Dendritic cell treated with granulocyte-macrophage colony-stimulating factor and Interleukin-4, amounts not matched to agents 40 ng/mL and 50 ng/mL, for 4 days (primary cell): Measurements from ENCODE around the gene HNRNPH1.
"Not testable (repeated sequence)": the region's sequence is repeated elsewhere in the genome, so short reads cannot be mapped to it uniquely, and the experiment has no call there.

Source experiments
- H3K27ac Mint-ChIP-seq: one replicate; pipeline ENCODE4 v1.8.0; 2022; ENCODE audit warnings: mild to moderate bottlenecking, mixed read lengths
- H3K27me3 Mint-ChIP-seq: one replicate; pipeline ENCODE4 v1.8.0; 2022; ENCODE audit warnings: mild to moderate bottlenecking, mixed read lengths
- H3K36me3 Mint-ChIP-seq: one replicate; pipeline ENCODE4 v1.8.0; 2022; ENCODE audit warnings: low read depth, mixed read lengths
- H3K4me1 Mint-ChIP-seq: one replicate; pipeline ENCODE4 v1.8.0; 2022; ENCODE audit warnings: low read depth, mixed read lengths
- H3K4me3 Mint-ChIP-seq: one replicate; pipeline ENCODE4 v1.8.0; 2022; ENCODE audit warnings: mild to moderate bottlenecking, moderate library complexity, mixed read lengths
- H3K9me3 Mint-ChIP-seq: one replicate; pipeline ENCODE4 v1.8.0; 2022; ENCODE audit warnings: mixed read lengths
- intact Hi-C: fragments of 100-400 bp; cut with micrococcal nuclease; formaldehyde crosslinking; loops from one replicate; pipeline ENCODE4 v1.15.0; 2022

The HNRNPH1 gene, protein sequence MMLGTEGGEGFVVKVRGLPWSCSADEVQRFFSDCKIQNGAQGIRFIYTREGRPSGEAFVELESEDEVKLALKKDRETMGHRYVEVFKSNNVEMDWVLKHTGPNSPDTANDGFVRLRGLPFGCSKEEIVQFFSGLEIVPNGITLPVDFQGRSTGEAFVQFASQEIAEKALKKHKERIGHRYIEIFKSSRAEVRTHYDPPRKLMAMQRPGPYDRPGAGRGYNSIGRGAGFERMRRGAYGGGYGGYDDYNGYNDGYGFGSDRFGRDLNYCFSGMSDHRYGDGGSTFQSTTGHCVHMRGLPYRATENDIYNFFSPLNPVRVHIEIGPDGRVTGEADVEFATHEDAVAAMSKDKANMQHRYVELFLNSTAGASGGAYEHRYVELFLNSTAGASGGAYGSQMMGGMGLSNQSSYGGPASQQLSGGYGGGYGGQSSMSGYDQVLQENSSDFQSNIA

DNA sequence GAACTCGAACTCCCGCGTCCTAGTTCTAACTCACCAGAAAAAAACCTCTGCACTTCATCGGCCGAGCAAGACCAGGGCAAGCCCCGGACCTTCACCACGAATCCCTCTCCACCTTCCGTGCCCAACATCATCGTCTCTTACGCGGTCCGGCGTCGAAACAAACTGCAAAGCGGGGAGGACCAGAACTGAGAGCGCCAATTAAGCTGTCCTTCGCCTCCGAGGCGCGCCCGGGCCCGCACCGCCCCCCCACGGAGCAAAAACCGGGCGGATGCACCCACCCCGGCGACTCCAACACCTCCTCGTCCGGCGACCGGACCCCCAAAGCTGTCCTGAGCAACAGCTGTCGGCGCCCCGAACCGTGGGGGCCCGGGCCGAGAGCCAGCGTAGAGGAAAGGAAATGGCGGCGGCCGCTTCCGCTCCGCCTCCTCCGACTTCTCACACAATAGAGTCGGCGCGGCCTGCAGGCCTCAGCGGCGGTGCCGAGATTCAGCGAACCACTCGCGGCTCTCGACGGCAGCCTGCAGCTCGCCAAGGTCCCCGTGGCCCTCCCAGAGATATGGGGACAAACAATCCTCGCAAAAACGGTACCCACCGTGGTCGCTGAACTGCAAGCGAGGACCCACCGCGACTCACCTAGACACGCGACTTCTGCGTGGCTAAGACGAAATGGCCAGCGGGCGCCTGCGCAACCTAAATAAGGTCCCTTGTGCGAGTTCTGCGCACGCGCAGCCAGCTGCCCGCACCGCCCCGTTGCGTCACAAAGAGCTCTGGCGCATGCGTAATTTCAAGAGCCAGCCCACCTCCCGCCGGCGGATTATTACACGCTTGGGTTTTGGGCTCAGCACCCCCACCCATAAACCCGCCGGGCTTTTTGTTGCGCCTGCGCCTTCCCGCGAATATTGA is at the start of gene HNRNPH1:
Gene HNRNPH1, minus strand, starts transcription at position 669 of the 903 bp plus-strand sequence. Its CDS starts 538 bp downstream, at position 131.
- Mint-ChIP-seq H3K27me3 (no peaks in the 10 kb centered on the region), H3K4me1 (peaks cover 42% of the 10 kb centered on the region), H3K4me3 (peak within 1 kb of the TSS; percentile 96), H3K9me3 (no peaks in the 10 kb centered on the region), H3K36me3 (peaks cover 61% of the 10 kb centered on the region), H3K27ac (peak within 1 kb of the TSS; percentile 97)
- intact Hi-C loops: loop anchor here (5.0 kb wide), 1 partner anchor 44 kb away; no protein-coding TSS in a partner anchor

DNA sequence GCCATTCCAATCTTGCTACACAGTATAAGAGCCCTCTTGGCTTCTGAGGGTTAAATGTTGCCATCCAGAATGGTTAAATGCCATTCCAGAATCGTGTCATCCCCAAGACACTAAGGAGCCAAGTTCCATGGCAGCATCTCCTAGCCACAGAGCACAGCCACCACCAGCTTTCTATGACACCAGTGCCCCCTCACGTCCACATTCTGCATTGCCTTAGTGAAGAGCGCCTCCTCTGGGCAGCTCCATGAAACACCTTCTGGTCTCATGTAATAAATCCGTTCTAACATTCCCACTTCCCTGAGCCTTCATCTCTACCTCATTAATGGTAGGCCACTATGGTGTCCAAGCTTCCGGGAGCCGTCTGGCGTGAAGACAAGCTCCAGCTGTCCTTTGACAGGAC is 44.9 kb upstream of the HNRNPH1 start:
- intact Hi-C loops: loop anchor here (5.0 kb wide), 1 partner anchor 46 kb away; the partner anchor contains the start of gene HNRNPH1
- Mint-ChIP-seq H3K4me1 (no peaks in the 10 kb centered on the region), H3K36me3 (peaks cover 17% of the 10 kb centered on the region), H3K9me3 (no peaks in the 10 kb centered on the region), H3K27me3 (no peaks in the 10 kb centered on the region), H3K4me3 (no peak overlapping the region), H3K27ac (no peak overlapping the region)

DNA sequence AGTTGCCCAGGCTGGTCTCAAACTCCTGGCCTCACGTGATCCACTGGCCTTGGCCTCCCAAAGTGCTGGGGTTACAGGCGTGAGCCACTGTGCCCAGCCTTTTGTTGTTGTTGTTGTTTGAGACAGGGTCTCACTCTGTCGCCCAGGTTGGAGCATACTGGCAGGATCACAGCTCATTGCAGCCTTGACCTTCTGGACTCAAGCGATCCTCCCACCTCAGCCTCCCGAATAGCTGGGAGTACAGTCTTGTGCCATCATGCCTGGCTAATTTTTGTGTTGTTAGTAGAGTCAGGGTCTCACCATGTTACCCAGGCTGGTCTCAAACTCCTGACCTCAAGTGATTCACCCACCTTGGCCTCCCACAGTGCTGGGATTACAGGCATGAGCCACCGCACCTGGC is 38.2 kb upstream of the HNRNPH1 start:
- H3K27me3 Mint-ChIP-seq, intact Hi-C loops, H3K4me1 Mint-ChIP-seq, H3K27ac Mint-ChIP-seq, H3K9me3 Mint-ChIP-seq, H3K4me3 Mint-ChIP-seq: not testable (repeated sequence)
- H3K36me3 Mint-ChIP-seq: peaks cover 25% of the 10 kb centered on the region

DNA sequence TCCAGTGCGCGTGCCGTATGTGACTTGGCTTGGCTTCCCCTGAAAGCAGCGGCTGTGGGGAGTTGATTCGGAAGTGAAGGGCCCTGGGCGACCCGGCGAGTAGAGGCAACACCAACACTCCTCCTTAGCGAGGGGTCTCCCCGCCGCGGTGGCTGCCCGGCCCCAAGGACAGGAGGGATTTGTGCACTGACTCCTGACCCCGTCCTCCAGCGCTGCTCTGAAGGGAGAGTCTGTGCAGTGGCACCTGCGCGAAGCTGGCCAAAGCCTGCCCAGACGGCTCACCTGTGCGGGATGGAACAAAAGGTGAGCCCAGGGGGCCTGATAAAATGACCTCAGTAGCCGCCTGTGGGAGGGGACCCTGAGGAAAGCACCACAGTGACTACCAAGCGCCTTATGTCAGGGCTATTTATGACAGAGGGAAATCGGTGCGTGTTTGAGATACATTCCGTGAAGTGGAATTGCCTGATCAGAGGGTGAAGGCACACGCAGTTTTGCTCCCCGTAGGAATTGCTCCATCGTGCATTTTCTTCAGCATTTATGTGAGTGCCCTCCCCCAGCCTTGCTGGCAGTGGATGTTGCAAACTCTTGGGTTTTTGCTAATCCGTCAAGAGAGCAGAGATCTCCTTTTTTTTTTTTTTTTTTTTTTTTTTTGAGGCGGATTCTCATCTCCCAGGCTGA is 34.8 kb upstream of the HNRNPH1 start:
- peak overlapping the region; percentile 73 for H3K4me3 Mint-ChIP-seq
- H3K36me3 Mint-ChIP-seq, H3K27me3 Mint-ChIP-seq, intact Hi-C loops, H3K9me3 Mint-ChIP-seq, H3K4me1 Mint-ChIP-seq: not testable (repeated sequence)
- H3K27ac Mint-ChIP-seq: peak overlapping the region; percentile 34

DNA sequence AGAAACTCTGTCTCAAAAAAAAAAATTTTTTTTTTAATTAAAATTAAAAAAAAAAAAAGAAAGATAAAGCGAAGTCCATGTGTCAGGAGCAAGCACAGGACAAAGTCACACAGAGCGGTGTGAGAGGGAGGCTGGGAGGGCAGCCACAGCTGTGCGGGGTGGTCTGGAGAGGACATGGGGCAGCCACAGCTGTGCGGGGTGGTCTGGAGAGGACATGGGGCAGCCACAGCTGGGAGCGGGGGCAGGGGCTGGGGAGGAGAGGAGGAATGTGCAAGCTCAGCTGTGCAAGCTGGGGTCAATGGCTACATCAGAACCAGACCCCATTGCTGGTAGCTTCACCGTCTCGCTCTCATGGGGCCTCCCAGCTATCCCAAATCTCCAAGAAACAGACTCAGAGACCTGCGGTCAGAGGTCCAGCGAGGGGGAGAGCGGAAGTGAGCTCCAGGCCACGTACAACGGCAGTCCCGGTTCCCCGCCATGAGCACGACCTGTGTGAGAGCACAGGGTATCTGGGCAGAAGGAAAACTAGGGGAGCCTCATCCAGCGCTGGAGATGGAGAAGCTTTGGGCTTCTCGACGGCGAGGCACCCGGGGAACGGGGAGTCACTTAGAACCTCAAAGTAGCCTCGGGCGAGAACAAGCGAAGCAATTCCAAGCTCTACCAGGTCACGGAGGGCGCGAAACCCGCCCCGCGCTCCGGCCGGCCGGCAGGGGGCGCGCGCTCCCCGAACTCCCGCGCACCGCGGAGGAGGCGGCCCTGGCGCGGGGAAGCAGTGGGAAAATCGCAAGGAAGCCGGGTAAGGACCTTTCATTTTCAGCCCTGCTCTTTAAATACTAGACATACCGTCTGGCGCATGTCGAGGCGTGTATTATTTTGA is 34.1 kb upstream of the HNRNPH1 start:
- H3K36me3 Mint-ChIP-seq, H3K9me3 Mint-ChIP-seq, H3K27ac Mint-ChIP-seq, H3K27me3 Mint-ChIP-seq, H3K4me3 Mint-ChIP-seq, intact Hi-C loops, H3K4me1 Mint-ChIP-seq: not testable (repeated sequence)

DNA sequence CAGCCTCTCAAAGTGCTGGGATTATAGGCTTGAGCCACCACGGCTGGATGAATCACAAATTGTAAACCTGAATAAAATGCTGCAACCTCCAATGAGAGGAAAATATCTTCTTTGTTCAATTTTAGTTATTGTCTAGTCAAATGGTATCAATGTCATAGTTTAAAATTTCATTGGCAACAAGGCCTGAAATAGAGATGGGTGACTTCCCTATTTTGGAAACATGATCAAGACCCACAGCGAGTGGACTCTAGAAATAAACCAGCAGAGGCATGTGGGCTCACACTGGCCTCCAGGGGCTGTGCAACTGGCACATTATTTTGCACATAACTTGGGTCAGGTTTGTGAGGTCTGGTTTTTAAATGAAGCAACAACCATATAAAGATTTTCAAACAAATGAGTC is 29.7 kb upstream of the HNRNPH1 start:
- H3K36me3 Mint-ChIP-seq, H3K27me3 Mint-ChIP-seq, intact Hi-C loops, H3K27ac Mint-ChIP-seq, H3K4me1 Mint-ChIP-seq, H3K9me3 Mint-ChIP-seq, H3K4me3 Mint-ChIP-seq: not testable (repeated sequence)

DNA sequence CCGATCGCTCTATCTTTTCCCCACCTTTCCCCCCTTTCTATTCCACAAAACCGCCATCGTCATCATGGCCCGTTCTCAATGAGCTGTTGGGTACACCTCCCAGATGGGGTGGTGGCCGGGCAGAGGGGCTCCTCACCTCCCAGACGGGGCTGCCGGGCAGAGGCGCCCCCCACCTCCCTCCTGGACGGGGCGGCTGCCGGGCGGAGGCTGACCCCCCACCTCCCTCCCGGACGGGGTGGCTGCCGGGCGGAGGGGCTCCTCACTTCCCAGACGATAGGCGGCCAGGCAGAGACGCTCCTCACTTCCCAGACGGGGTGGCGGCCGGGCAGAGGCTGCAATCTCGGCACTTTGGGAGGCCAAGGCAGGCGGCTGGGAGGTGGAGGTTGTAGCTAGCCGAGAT is 26.8 kb upstream of the HNRNPH1 start:
- H3K4me1 Mint-ChIP-seq, H3K27me3 Mint-ChIP-seq, H3K27ac Mint-ChIP-seq, intact Hi-C loops, H3K36me3 Mint-ChIP-seq, H3K9me3 Mint-ChIP-seq, H3K4me3 Mint-ChIP-seq: not testable (repeated sequence)

DNA sequence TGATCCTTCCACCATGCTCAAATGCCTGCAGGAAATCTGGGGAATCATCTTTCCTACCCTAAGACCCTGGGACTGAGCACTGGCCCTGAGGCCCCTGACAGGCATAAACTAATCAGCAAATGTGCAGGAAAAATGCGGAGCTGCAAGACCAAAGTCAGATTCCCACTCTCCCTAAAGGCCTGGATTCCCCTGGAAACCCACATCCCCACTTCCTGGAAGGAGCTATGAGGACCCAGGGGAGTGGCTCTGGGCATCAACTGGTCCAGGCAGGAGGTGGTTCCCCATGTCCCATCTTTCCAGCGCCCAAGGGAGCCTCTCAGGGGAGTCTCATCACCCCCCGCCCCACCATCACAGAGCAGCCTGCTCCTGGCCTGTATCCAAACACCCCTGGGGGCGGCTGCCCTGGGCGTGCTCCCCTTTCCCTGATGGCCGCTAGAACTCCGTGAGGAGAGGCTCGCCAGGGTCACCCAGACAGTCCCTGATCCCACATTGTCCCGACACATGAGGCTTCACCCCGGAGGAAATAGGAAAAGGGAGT is 25.8 kb upstream of the HNRNPH1 start:
- H3K4me3 Mint-ChIP-seq, H3K36me3 Mint-ChIP-seq, H3K4me1 Mint-ChIP-seq, H3K9me3 Mint-ChIP-seq, H3K27ac Mint-ChIP-seq, H3K27me3 Mint-ChIP-seq, intact Hi-C loops: not testable (repeated sequence)

DNA sequence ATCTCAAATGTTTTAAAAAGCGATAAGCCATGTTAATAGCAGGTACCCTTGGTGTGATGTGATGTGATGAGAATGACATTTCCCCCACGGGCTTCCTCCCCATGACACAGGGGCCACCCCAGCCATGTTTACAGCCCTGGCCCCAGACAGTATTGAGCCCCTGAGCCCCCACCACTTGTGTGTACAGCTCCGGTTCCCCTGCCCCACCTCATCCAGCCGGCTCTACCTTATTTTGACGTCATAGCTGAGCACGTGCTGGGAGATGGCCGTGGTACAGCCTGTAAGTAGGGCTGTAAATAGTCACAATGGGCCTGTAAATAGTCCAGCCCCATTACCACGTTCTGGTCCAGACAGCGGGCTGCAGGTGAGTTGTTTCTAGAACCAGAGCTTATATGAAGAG is 24.9 kb upstream of the HNRNPH1 start:
- Mint-ChIP-seq H3K27ac (peak overlapping the region; percentile 31), H3K27me3 (peaks cover 9% of the 10 kb centered on the region), H3K36me3 (no peaks in the 10 kb centered on the region), H3K4me3 (no peak overlapping the region), H3K4me1 (no peaks in the 10 kb centered on the region), H3K9me3 (no peaks in the 10 kb centered on the region)
- intact Hi-C loops: no loop called here

DNA sequence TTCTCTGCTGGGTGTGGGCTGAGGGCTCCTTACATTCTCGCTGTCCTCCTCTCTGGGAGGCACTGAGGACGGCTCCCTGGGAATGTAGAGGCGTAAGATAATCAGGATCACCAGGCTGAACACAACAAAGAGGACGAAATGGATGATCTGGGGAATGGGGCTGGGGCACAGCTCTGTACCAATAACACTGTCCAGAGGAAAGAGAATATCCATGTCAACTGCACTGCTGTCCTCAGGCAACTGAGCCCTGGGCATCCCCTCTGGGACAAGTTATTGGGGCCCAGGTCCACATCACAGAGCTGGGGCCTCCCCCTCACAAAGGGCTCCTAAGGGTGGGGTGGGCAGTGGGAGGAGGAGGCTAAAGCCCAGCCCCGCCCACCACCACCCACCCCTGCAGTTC is 21.3 kb upstream of the HNRNPH1 start:
- H3K9me3 Mint-ChIP-seq, H3K27ac Mint-ChIP-seq, H3K36me3 Mint-ChIP-seq, intact Hi-C loops, H3K4me1 Mint-ChIP-seq, H3K4me3 Mint-ChIP-seq, H3K27me3 Mint-ChIP-seq: not testable (repeated sequence)

DNA sequence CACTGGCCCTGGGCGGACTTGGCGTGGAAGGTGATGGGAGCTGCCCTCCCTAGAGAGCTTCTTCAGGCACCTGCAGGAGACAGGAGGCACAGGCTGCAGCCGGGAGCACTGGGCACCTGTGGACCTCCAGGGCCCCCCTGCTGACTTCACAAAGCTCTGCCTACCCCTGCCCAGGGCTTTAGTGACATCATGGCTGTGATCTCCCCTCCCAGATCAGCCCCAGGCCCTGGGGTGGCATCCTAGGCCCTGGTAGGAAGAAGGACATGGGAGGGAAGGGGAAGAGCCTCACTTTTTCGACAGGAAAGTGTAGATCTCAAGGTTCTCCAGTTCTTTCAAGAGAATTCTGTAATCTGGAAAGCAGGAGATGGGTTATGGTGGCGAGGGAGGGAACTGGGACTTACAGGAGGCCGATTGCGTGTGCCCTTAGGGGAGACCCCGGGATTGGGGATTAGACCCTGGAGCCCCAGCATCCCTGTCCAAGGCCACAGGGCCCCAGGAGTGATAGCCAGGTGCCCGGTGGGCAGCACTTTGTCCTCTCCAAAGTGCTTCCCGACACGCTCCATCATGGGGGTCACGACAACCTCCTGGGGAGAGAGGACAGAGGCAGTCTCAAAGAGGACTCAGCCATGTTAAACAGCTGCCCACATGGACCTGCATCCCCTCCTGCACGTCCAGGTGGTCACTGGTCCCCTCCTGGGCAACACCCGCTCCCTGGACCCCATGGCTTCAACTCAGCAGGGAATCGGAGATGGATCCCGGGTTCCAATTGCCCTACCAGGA is 19.9 kb upstream of the HNRNPH1 start:
- intact Hi-C loops, H3K9me3 Mint-ChIP-seq, H3K4me3 Mint-ChIP-seq, H3K36me3 Mint-ChIP-seq, H3K4me1 Mint-ChIP-seq, H3K27me3 Mint-ChIP-seq, H3K27ac Mint-ChIP-seq: not testable (repeated sequence)

DNA sequence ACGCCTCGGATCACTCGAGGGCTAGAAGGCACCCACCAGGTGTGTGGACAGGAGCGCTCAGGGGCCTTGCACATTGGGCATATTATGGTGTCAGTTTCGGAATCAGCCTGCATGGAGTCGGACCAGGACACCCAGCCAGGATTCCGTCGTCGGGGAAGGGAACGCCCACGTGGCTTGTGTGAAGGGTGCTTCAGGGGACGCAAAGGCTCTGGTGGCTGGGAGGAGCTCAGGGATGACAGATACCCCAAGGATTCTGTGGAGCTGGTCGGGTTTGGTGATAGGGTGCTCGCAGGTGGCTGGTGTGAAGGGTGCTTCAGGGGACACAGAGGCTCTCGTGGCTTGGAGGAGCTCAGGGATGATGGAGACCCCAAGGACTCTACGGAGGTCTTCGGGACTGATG is 19.2 kb upstream of the HNRNPH1 start:
- H3K4me1 Mint-ChIP-seq, intact Hi-C loops, H3K9me3 Mint-ChIP-seq: not testable (repeated sequence)

More for the DNA sequence above, 19.2 kb upstream of the HNRNPH1 start:
- not testable (repeated sequence) for H3K36me3 Mint-ChIP-seq, H3K4me3 Mint-ChIP-seq, H3K27me3 Mint-ChIP-seq, H3K27ac Mint-ChIP-seq
